Measurements from ENCODE around the gene STAT5B.

STAT5B gene

DNA sequence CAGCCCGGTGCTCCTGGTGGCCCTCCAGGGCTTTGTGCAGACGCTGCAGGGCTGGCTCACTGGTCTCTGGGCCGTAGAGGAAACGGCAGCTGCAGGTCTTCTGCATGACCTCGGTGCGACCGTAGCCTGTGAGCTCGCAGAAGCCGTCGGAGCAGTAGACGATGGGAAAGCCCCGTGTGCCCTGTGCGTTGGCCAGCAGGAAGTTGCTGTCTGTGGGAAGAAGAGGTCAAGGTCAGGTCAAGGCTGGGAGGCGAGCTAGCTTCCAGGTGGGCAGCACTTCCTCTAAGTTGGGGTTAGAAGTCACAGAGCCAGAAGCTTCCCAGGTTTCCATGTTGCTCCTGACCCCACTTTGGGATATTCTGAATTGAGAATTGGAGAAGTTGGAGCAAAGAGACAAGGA, 97.4 kb downstream of the STAT5B start:
- Histone ChIP-seq H3K27ac (no peak overlapping the region), H3K9me3 (no peaks in the 10 kb centered on the region), H3K4me3 (ENCODE audit: low read depth in 1 of 2, low read length in 1 of 2) (no peak overlapping the region), H3K36me3 (no peaks in the 10 kb centered on the region), H3K4me1 (ENCODE audit: control insufficient read depth in 1 of 2, insufficient read depth in 1 of 2, low read depth in 1 of 2, low read length in 1 of 2) (peaks cover 25 to 45% of the 10 kb centered on the region in 2 experiments), H3K27me3 (peaks cover 64% of the 10 kb centered on the region)
- TF ChIP-seq, protein P1, sequence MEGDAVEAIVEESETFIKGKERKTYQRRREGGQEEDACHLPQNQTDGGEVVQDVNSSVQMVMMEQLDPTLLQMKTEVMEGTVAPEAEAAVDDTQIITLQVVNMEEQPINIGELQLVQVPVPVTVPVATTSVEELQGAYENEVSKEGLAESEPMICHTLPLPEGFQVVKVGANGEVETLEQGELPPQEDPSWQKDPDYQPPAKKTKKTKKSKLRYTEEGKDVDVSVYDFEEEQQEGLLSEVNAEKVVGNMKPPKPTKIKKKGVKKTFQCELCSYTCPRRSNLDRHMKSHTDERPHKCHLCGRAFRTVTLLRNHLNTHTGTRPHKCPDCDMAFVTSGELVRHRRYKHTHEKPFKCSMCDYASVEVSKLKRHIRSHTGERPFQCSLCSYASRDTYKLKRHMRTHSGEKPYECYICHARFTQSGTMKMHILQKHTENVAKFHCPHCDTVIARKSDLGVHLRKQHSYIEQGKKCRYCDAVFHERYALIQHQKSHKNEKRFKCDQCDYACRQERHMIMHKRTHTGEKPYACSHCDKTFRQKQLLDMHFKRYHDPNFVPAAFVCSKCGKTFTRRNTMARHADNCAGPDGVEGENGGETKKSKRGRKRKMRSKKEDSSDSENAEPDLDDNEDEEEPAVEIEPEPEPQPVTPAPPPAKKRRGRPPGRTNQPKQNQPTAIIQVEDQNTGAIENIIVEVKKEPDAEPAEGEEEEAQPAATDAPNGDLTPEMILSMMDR (IDR thresholded peaks at IDR 0.05): no peak

DNA sequence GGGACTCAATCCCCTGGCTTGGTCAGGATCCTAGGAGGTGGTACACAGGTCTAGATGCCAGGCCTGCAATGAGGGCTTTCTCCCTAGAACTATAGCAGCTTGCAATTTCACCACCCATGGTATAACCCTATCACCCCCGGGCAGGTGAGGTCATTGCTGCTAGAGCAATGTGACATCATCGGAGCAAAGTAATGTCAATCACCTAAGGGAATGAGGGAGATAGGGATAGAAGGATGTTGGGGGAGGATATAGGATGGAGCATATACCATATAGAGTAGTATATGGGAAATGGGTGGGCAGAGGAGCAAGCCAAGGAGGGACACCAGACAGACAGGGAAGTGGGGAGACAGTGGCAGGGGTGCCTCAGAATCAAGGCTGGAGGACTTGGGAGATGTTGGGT, 98.5 kb downstream of the STAT5B start:
- TF ChIP-seq, protein P1 (IDR thresholded peaks at IDR 0.05): no peak
- peaks cover 62% of the 10 kb centered on the region for H3K27me3 ChIP-seq
- H3K27ac ChIP-seq: no peak overlapping the region
- no peak overlapping the region for H3K4me3 ChIP-seq (ENCODE audit: low read depth in 1 of 2, low read length in 1 of 2)
- H3K4me1 ChIP-seq (ENCODE audit: control insufficient read depth in 1 of 2, insufficient read depth in 1 of 2, low read depth in 1 of 2, low read length in 1 of 2): peaks cover 14 to 34% of the 10 kb centered on the region in 2 experiments
- no peaks in the 10 kb centered on the region for H3K9me3 ChIP-seq
- no peaks in the 10 kb centered on the region for H3K36me3 ChIP-seq

DNA sequence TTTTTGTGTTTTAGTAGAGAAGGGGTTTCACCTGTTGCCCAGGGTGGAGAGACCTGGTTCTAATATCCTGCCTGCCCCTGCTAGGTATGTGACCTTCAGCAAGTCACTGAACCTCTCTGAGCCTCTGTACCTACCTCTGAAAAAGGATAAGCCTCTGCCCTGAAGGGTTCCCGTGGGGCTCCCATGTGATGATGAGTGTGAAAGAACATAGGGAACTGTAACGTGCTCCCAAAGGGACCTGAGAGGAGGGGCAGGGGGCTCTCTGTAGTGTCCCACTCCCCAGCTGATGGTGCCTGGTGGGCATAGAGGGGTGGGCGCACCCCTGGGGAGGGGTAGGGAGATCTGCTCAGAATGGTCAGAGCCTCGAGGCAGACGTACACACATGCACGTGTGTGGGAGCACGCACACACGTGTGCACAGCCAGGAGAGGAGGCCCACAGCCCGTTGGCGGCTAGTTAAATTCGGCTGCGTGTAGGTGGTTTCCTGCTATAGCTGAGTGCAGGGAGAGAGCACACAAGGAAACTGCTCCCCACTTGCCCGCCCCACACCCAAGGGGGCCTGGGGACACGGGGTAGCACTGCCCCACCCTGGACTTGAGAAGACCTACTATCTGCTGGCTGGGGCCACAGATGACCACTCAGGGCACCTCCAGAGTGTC, 101.9 kb downstream of the STAT5B start:
- no peak overlapping the region for H3K4me3 ChIP-seq (ENCODE audit: low read depth in 1 of 2, low read length in 1 of 2)
- TF ChIP-seq, protein P1 (IDR thresholded peaks at IDR 0.05): no peak
- H3K27ac ChIP-seq: no peak overlapping the region
- peaks cover 28% of the 10 kb centered on the region for H3K27me3 ChIP-seq
- no peaks in the 10 kb centered on the region for H3K9me3 ChIP-seq
- peaks cover 0 to 10% of the 10 kb centered on the region in 2 experiments for H3K4me1 ChIP-seq (ENCODE audit: control insufficient read depth in 1 of 2, insufficient read depth in 1 of 2, low read depth in 1 of 2, low read length in 1 of 2)
- H3K36me3 ChIP-seq: no peaks in the 10 kb centered on the region

DNA sequence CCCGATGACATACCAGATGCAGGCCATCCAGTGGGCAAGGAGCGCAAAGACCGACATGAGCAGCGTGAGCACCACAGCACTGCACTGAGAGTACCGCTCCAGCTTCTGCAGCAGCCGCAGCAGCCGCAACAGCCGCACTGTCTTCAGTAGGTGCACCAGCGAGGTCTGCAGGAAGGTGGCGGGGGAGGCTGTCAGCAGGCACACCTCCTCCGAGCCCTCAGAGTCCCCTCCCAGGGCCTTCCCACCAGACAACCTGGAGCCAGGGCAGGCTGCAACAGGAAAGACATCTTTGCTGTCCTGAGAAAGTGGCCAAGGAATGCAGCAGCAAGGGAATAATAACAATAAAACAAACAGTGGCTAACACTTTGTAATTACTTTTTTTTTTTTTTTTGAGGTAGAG, 104.4 kb downstream of the STAT5B start:
- H3K9me3 ChIP-seq: no peaks in the 10 kb centered on the region
- TF ChIP-seq, protein P1 (IDR thresholded peaks at IDR 0.05): no peak
- H3K27ac ChIP-seq: no peak overlapping the region
- H3K4me1 ChIP-seq (ENCODE audit: control insufficient read depth in 1 of 2, insufficient read depth in 1 of 2, low read depth in 1 of 2, low read length in 1 of 2): no peaks in the 10 kb centered on the region
- H3K27me3 ChIP-seq: peaks cover 8% of the 10 kb centered on the region
- H3K36me3 ChIP-seq: no peaks in the 10 kb centered on the region
- no peak overlapping the region for H3K4me3 ChIP-seq (ENCODE audit: low read depth in 1 of 2, low read length in 1 of 2)

DNA sequence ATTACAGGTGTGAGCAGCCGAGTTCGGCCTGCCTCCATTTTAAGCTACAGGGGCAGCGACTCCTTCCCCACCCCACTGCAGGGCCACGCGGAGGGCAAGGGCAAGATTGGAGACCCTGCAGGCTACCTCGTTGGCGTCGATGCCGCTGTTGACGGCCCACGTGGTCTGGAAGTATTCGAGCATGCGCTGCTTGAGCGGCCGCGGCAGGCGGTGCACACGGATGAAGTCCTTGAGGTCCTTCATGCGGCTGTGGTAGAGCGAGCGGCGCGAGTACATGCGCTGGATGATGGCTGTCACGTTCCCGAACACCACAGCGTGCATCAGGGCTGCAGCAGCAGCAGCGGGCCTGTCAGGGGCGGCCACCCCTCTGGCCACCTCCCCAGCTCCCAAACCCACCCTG, 106.8 kb downstream of the STAT5B start:
- Histone ChIP-seq H3K36me3 (no peaks in the 10 kb centered on the region), H3K4me3 (ENCODE audit: low read depth in 1 of 2, low read length in 1 of 2) (no peak overlapping the region), H3K4me1 (ENCODE audit: control insufficient read depth in 1 of 2, insufficient read depth in 1 of 2, low read depth in 1 of 2, low read length in 1 of 2) (no peaks in the 10 kb centered on the region), H3K27ac (no peak overlapping the region), H3K27me3 (peaks cover 1% of the 10 kb centered on the region), H3K9me3 (no peaks in the 10 kb centered on the region)
- TF ChIP-seq, protein P1 (IDR thresholded peaks at IDR 0.05): no peak
